CD4-positive, alpha-beta T cell (primary cell): ENCODE data around the gene LRRC55. TPM values are rescaled to one million over a fixed set of nuclear protein-coding genes. Genes with fewer than 3 reads are reported as not detected.

Experiments
- ATAC-seq: fragments of 200-7000 bp; cut with Tn5 transposase; one replicate; pipeline ENCODE4 v1.10.0; 2022; ENCODE audit warnings: mild to moderate bottlenecking; ENCODE audit not compliant: poor library complexity
- CTCF ChIA-PET: fragments of 350-600 bp; sonication (Branson Sonifier 250); formaldehyde crosslinking; loops from one replicate; lab custom pipeline; 2021; ENCODE audit warnings: antibody characterized with exemption, inconsistent platforms; lab: Charles Lee
- POLR2A ChIA-PET: fragments of 350-600 bp; sonication (Branson Sonifier 250); formaldehyde crosslinking; loops from one replicate; lab custom pipeline; 2021; ENCODE audit warnings: antibody characterized with exemption, inconsistent platforms; lab: Charles Lee
- DNase-seq, 14 experiments: peaks; one replicate each; pipeline ENCODE4 v3.0.0-alpha.2; 2013 to 2020; ENCODE audit warnings: mixed read lengths in 2 of 14
- H3K27ac ChIP-seq, 2 donors: one replicate each; pipeline versions ENCODE4 v1.5.1 to v1.7.0; 2013; ENCODE audit warnings: low read length in 2 of 2, low read depth in 1 of 2, mild to moderate bottlenecking in 1 of 2
- H3K27me3 ChIP-seq, 2 experiments: 1 replicate in 1 of 2; 2 replicates in 1 of 2; pipeline versions ENCODE4 v1.6.1 to v1.7.0; 2013; ENCODE audit warnings: low read length in 2 of 2, control low read depth in 1 of 2, mild to moderate bottlenecking in 1 of 2, moderate library complexity in 1 of 2; ENCODE audit not compliant: insufficient read depth in 2 of 2, control insufficient read depth in 1 of 2
- H3K36me3 ChIP-seq: one replicate; pipeline ENCODE4 v1.6.1; 2013; ENCODE audit warnings: low read length, control low read depth; ENCODE audit not compliant: insufficient read depth
- H3K4me1 ChIP-seq: one replicate; pipeline ENCODE4 v1.6.1; 2013; ENCODE audit warnings: low read length, control low read depth; ENCODE audit not compliant: insufficient read depth
- H3K4me3 ChIP-seq: one replicate; pipeline ENCODE4 v1.5.1; 2013; ENCODE audit warnings: mild to moderate bottlenecking, low read length, moderate library complexity
- H3K9me3 ChIP-seq, 2 experiments: 1 replicate in 1 of 2; 2 replicates in 1 of 2; pipeline versions ENCODE4 v1.6.1 to v1.7.0; 2013; ENCODE audit warnings: low read length in 2 of 2, mild to moderate bottlenecking in 2 of 2, control low read depth in 1 of 2, moderate library complexity in 1 of 2; ENCODE audit not compliant: control insufficient read depth in 1 of 2, insufficient read depth in 1 of 2
- H3K27ac Mint-ChIP-seq: one replicate; pipeline ENCODE4 v1.8.0; 2020; ENCODE audit warnings: mixed read lengths
- H3K27me3 Mint-ChIP-seq: one replicate; pipeline ENCODE4 v1.8.0; 2021; ENCODE audit warnings: mixed read lengths
- H3K36me3 Mint-ChIP-seq: one replicate; pipeline ENCODE4 v1.8.0; 2021; ENCODE audit warnings: low read depth, mixed read lengths
- H3K4me1 Mint-ChIP-seq: one replicate; pipeline ENCODE4 v1.8.0; 2021; ENCODE audit warnings: low read depth, mixed read lengths
- H3K4me3 Mint-ChIP-seq: one replicate; pipeline ENCODE4 v1.8.0; 2020; ENCODE audit warnings: mild to moderate bottlenecking, mixed read lengths
- H3K9me3 Mint-ChIP-seq: one replicate; pipeline ENCODE4 v1.8.0; 2020; ENCODE audit warnings: mixed read lengths
- CTCF ChIP-seq: fragments of 200-600 bp; IDR thresholded peaks from one replicate; pipeline ENCODE4 v1.8.0; 2022; ENCODE audit warnings: antibody characterized with exemption, mild to moderate bottlenecking
- intact Hi-C, 2 experiments: fragments of 100-400 bp; cut with DNase I in 1 of 2; cut with micrococcal nuclease in 1 of 2; formaldehyde crosslinking; loops; one replicate each; pipeline versions ENCODE4 v1.15.1 to v1.9.0; 2023 to 2025; cut with DNase I, micrococcal nuclease
- total RNA-seq, 174 experiments: library from RNA in 2 of 174; stranded (reverse) in 2 of 174; gene quantifications; one replicate each; pipeline ENCODE4 v1.2.3 and lab custom pipeline; 2021 to 2026

The LRRC55 gene
- total RNA-seq, 2 experiments from 2014 or later: not detected

- H3K4me3 Mint-ChIP-seq: no peak overlapping the region
- H3K27ac Mint-ChIP-seq: no peak overlapping the region
- no peaks in the 10 kb centered on the region for H3K4me1 Mint-ChIP-seq
- H3K4me3 ChIP-seq: no peak overlapping the region
- H3K27me3 Mint-ChIP-seq: peaks cover 57% of the 10 kb centered on the region
- no peak for TF ChIP-seq CTCF
- intact Hi-C loops: no loop called here
- ChIA-PET CTCF (no interaction called here), POLR2A (no interaction called here)
- H3K36me3 ChIP-seq: no peaks in the 10 kb centered on the region
- DNase-seq (no peak), ATAC-seq (no peak)
- no peaks in the 10 kb centered on the region for H3K4me1 ChIP-seq
- no peaks in the 10 kb centered on the region for H3K9me3 Mint-ChIP-seq
- peaks cover 17 to 31% of the 10 kb centered on the region in 2 experiments for H3K27me3 ChIP-seq
- H3K27ac ChIP-seq: no peak overlapping the region
- H3K36me3 Mint-ChIP-seq: no peaks in the 10 kb centered on the region
- peaks cover 7 to 24% of the 10 kb centered on the region in 2 experiments for H3K9me3 ChIP-seq
Measured at GRCh38 chr11:57180964-57181363, 789 bp upstream of the LRRC55 start.

GRCh38 chr11:57182896-57183295 is 1.1 kb downstream of the LRRC55 start:
- ATAC-seq (no peak), DNase-seq (no peak)
- H3K9me3 ChIP-seq: peaks cover 7 to 24% of the 10 kb centered on the region in 2 experiments
- no peak overlapping the region for H3K4me3 ChIP-seq
- POLR2A ChIA-PET: no interaction called here
- Mint-ChIP-seq H3K9me3 (no peaks in the 10 kb centered on the region), H3K27me3 (peaks cover 40% of the 10 kb centered on the region), H3K27ac (no peak overlapping the region), H3K4me3 (no peak overlapping the region), H3K36me3 (no peaks in the 10 kb centered on the region), H3K4me1 (no peaks in the 10 kb centered on the region)
- H3K27me3 ChIP-seq: peaks cover 17 to 31% of the 10 kb centered on the region in 2 experiments
- CTCF ChIA-PET: no interaction called here
- no peak overlapping the region for H3K27ac ChIP-seq
- intact Hi-C loops: no loop called here
- no peaks in the 10 kb centered on the region for H3K4me1 ChIP-seq
- no peaks in the 10 kb centered on the region for H3K36me3 ChIP-seq
- no peak for TF ChIP-seq CTCF

GRCh38 chr11:57190548-57190947 is 8.8 kb downstream of the LRRC55 start:
- CTCF ChIA-PET: no interaction called here
- Mint-ChIP-seq H3K36me3 (no peaks in the 10 kb centered on the region), H3K27me3 (peaks cover 25% of the 10 kb centered on the region), H3K27ac (no peak overlapping the region), H3K9me3 (peaks cover 2% of the 10 kb centered on the region), H3K4me3 (no peak overlapping the region), H3K4me1 (no peaks in the 10 kb centered on the region)
- Histone ChIP-seq H3K9me3 (no peaks in the 10 kb centered on the region), H3K27ac (no peak overlapping the region), H3K4me3 (no peak overlapping the region), H3K27me3 (peaks cover 0 to 2% of the 10 kb centered on the region in 2 experiments), H3K4me1 (no peaks in the 10 kb centered on the region), H3K36me3 (no peaks in the 10 kb centered on the region)
- POLR2A ChIA-PET: no interaction called here
- TF ChIP-seq CTCF: no peak
- intact Hi-C loops: no loop called here
- ATAC-seq (no peak), DNase-seq (no peak)
